GM21529 (cell line): ENCODE data around the gene KCTD21.

Experiments used
- ATAC-seq: cut with Tn5 transposase; IDR thresholded peaks from one replicate; pipeline ENCODE4 v1.9.1; 2021; ENCODE audit not compliant: unreplicated experiment

The KCTD21 gene

DNA sequence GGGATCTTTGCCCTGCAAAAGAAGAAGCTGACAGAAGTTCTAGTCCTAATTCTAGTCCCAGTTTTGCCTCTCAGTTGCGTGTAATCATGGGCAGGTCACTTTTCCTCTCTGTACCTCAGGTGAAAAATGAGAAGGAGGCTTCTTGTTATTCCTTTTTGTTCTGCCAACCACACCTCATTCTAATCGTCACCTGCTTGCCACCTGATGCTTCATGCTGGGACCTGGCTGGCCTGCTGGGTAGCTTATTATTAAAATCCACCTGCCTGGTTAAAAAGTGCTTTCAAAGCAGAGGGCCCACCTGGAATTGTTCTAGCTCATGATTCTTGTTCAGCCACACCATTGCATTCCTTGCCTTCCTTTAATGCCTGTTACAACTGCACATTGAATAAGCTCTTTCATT lies 40.6 kb downstream of the KCTD21 start:
- no peak for ATAC-seq

DNA sequence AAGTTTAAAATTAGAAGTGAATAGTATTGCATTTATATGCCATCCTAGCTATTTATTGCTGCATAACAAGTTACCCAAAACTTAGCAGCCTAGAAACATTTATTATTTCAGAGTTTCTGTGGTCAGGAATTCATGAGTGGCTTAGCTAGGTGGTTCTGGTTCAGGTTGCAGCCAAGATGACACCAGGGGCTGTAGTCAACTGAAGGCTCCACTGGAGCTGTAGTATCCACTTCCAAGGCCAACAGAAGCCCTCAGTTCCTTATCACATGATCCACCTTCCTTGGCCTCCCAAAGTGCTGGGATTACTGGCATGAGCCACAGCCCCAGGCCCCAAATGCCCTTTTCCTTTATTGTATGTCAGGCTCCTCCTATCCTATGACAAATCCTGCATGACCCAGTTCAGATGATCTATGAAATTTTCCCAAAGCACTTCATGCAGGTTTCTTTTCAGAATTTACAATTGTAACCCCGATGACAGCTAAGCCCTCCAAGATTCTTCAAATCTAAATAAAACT lies 42.9 kb downstream of the KCTD21 start:
- ATAC-seq, result no peak

DNA sequence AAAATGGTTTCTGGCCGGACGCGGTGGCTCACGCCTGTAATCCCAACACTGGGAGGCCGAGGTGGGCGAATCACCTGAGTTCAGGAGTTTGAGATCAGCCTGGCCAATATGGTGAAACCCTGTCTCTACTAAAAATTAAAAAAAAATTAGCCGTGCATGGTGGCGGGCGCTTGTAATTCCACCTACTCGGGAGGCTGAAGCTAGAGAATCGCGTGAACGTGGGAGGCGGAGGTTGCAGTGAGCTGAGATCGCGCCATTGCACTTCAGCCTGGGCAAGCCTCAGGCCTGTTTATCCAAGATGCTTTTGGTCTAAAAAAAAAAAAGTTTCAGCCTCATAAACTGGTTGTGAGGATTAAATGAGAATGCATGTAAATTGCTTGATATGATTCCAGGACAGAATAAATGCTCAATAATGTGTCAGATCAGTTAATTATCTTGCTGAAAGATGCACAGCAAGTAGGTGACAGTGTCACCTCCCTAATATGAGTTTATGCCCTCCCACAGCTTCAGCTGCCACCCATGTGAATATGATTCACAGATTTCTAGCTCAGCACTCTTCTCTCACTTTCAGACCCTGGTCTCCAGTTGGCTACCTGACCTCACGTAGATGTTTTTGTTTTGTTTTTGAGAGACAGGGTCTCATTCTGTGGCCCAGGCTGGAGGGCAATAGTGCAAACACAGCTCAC lies 47.9 kb downstream of the KCTD21 start:
- ATAC-seq, result no peak

DNA sequence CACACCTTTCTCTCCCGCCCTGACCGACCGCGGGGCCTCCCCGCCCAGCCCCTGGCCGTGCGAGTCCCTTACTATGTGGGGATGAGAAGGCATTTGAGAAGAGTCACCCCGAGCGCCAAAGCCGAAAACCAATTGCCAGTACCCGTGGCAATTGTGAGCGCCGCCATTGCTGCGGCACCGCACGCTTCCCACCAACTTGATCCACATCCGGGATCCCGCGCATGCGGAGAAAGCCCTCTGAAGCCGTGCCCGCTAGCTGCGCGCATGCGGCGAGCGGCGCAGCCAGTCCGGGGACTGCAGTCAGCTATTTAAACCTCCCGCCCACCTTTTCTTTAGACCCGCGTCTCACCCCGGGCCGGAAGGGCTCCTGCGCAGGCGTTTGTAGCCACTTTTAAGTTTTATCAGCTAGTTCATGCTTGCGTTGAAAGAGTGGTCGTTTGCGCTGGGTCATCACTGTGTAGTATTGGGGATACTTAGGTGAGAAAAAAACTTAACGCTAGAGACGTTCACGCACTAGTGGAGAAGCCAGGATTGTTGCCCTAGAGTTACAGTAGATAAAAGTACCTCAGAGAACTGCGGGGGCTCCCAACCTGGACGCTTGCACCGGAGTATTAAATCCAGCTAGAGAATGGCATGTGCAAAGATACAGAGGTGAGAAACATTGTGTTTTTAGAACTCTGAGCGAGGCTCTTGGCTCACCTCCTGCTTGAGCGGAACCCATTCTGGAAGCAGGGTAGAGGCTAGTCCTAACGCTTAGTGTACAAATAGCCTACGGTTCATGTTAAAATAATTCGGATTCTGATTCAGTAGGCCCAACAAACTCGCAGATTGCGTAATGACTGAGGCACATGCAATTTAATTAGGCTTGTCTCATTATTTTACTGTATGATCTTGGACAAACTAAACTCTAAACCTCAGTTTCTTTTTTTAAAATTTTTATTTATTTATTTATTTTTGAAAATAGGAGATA lies 48.7 kb downstream of the KCTD21 start, which contains the start of gene ALG8:
ALG8 (minus strand) TSS at position 205 of the 970 bp plus-strand sequence; CDS start at position 167, 38 bp downstream.
- peak; percentile 90 for ATAC-seq

DNA sequence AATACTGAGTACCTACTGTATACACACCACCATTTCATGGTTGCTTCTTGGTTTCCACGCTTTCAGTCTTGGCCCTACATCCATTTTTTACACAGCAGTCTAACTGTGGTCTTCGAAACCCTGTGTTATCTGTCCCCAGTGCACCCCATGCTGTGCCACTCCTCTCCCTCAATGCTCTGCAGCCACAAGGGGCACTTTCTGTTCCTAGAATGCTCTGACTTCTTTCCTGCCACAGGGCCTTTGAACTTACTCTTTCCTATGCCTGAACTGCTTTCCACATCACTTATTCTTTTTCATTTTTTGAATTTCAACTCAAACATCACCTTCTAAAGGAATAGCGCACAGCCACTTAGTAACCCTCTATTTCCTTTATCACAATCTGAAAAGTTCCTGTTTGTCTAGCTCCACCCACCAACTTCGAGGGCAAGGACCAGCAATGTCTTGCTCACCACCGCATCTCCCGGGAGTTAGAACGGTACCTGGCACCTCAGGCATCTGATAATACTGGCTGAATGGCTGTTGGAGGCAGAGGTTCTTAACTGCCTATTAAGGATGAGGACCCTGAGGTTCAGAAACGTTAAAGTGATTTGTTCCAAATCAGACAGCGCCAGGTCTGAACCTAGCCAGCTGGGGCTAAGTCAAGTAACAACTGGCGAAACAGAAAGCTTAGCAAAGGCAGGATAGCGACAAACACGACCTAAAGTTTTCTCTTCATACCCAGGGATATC lies 49.6 kb downstream of the KCTD21 start:
- ATAC-seq, result peak; percentile 29

DNA sequence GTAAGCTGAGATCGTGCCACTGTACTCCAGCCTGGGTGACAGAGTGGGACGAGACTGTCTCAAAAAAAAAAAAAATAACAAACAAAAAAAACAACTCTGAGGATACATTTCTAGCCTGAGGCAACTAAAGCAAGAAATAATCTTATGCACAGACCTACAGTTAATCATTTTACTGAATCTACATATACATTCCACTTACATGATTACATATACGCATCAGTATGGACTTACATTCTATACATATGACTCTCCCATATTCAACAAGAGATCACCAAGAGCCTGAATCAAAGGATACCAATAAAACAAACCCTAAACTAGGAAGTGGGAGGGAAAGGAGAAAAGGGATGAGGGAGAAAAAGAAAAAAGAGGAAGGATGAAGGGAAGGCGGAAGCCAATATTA lies 50.1 kb downstream of the KCTD21 start:
- ATAC-seq, result no peak

DNA sequence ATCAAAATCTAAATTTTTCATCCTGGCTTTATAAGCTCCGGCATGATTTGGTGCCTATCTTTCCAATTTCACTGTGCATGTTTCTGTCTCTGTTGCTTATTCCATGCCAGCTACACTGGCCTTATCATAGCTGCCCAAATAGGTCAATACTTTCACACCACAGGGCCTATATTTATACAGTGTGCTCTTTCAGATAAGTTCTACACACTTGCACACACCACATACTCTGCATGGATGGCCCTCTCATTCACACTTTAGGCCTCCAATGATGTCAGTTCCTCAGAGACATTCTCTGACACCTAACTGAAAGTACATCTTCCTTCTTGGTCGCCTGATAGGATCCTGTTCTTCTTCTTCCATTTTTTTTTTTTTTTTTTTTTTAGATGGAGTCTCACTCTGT lies 56.0 kb downstream of the KCTD21 start:
- ATAC-seq, result no peak

DNA sequence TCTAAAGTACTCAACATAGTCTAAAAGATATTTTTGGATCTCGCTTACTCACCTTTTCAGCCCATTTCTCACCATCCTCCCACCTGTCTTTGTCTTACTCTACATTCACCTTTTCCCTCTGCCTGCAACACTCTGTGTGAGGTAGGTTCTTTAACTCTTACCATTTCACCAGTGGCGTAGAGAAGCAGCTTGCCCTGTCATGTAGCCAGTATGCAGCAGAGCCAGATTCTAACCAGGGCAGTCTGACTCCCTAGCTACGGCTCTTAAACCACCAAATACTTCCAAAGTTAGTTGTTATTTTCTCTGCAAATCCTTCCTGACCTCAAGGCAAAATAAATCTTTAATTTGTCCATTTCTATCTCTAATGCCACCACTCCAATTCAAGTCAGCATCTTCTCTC lies 56.5 kb downstream of the KCTD21 start:
- ATAC-seq, result no peak

DNA sequence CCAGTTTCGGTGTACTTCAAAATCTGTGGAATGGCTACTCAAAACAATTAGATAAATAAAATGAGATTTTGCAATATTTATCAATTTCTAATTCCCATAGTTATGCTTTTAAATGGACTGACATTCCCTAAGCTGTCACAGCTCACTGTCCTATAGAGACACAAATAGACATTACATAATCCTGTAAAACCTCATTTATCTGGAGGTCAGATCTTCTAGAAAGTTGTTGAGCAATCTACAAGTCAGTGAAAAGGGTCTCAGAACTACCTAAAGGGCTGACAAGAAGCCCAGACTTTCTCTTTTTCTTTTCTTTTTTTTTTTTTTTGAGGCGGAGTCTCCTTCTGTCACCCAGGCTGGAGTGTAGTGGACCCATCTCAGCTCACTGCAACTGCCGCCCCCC lies 61.0 kb downstream of the KCTD21 start:
- no peak for ATAC-seq
